Measurements from ENCODE around the gene PGAM5.

DNA sequence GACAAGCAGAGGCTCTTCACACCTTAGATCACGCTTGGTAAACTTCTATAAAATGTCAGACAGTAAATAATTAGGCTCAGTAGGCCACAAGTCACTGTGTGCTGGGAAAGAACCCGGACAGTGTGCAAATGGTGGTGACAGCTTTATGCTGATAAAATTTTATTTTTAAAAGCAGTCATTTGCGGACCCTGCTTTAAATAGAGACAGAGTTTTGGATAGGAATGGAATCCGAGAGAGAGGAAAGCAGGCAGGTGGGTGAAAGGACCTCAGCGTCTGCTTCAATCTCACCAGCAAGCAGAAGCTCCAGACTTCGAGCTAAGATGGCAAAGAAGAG is 29.6 kb downstream of the PGAM5 start:
- TF ChIP-seq, protein P1, sequence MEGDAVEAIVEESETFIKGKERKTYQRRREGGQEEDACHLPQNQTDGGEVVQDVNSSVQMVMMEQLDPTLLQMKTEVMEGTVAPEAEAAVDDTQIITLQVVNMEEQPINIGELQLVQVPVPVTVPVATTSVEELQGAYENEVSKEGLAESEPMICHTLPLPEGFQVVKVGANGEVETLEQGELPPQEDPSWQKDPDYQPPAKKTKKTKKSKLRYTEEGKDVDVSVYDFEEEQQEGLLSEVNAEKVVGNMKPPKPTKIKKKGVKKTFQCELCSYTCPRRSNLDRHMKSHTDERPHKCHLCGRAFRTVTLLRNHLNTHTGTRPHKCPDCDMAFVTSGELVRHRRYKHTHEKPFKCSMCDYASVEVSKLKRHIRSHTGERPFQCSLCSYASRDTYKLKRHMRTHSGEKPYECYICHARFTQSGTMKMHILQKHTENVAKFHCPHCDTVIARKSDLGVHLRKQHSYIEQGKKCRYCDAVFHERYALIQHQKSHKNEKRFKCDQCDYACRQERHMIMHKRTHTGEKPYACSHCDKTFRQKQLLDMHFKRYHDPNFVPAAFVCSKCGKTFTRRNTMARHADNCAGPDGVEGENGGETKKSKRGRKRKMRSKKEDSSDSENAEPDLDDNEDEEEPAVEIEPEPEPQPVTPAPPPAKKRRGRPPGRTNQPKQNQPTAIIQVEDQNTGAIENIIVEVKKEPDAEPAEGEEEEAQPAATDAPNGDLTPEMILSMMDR (IDR thresholded peaks at IDR 0.05) = no peak
- no peak for TF ChIP-seq POLR2A (IDR thresholded peaks at IDR 0.05)

Measured in gastroesophageal sphincter (tissue), 3 donors.